ENCODE measurements around the gene MRPL55. TPM values are rescaled to one million over a fixed set of nuclear protein-coding genes. Genes with fewer than 3 reads are reported as not detected.

Gene MRPL55
- total and polyA plus RNA-seq, 2 of the 13 experiments (the other 11 are each of a cell fraction or from before 2014, with no cell fraction given), result 58.6 to 92.9 TPM

DNA sequence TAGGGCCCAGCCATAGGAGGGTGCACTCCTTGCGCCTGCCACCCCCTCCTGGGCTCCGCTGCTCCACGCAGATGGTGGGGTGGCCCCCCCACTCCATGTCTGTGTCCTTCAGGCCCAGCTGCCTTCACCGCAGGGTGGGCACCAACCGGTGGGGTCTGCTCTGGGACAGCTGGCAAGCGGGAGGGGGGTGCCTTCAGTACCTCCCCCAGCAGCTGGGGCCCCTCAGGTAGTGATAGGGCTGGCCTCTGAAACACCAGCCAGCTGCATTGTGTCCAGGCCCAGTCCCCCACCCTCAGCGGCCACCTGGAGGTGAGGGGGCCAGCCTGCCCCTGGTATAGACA lies 41.0 kb upstream of the MRPL55 start (continued):
- TF ChIP-seq, protein P1, sequence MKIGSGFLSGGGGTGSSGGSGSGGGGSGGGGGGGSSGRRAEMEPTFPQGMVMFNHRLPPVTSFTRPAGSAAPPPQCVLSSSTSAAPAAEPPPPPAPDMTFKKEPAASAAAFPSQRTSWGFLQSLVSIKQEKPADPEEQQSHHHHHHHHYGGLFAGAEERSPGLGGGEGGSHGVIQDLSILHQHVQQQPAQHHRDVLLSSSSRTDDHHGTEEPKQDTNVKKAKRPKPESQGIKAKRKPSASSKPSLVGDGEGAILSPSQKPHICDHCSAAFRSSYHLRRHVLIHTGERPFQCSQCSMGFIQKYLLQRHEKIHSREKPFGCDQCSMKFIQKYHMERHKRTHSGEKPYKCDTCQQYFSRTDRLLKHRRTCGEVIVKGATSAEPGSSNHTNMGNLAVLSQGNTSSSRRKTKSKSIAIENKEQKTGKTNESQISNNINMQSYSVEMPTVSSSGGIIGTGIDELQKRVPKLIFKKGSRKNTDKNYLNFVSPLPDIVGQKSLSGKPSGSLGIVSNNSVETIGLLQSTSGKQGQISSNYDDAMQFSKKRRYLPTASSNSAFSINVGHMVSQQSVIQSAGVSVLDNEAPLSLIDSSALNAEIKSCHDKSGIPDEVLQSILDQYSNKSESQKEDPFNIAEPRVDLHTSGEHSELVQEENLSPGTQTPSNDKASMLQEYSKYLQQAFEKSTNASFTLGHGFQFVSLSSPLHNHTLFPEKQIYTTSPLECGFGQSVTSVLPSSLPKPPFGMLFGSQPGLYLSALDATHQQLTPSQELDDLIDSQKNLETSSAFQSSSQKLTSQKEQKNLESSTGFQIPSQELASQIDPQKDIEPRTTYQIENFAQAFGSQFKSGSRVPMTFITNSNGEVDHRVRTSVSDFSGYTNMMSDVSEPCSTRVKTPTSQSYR (CRISPR knock-in tag; IDR thresholded peaks at IDR 0.05; ENCODE audit: borderline replicate concordance), result no peak
- TF ChIP-seq REPIN1 (CRISPR knock-in tag; IDR thresholded peaks at IDR 0.05; ENCODE audit: borderline replicate concordance, low read depth) (no peak), ZNF530 (CRISPR knock-in tag; IDR thresholded peaks at IDR 0.05; ENCODE audit: low read depth) (no peak), AGO2 (optimal IDR thresholded peaks at IDR 0.05; ENCODE audit: low read depth, low read length) (peak; percentile 81), ZNF501 (CRISPR knock-in tag; IDR thresholded peaks at IDR 0.05) (peak; percentile 66; the same call in 1 of the 2 replicates), PITX1 (CRISPR knock-in tag; IDR thresholded peaks at IDR 0.05) (no peak), ZNF749 (CRISPR knock-in tag; IDR thresholded peaks at IDR 0.05; ENCODE audit: borderline replicate concordance) (0 out of 2 replicates have a peak, but pooled peaks have one; percentile 19), KLF11 (CRISPR knock-in tag; IDR thresholded peaks at IDR 0.05) (0 out of 2 replicates have a peak, but pooled peaks have one; percentile 14), ATM (IDR thresholded peaks at IDR 0.05; ENCODE audit: borderline replicate concordance) (no peak), ZNF382 (CRISPR knock-in tag; IDR thresholded peaks at IDR 0.05; ENCODE audit: borderline replicate concordance) (no peak)
- TF ChIP-seq, protein P2, sequence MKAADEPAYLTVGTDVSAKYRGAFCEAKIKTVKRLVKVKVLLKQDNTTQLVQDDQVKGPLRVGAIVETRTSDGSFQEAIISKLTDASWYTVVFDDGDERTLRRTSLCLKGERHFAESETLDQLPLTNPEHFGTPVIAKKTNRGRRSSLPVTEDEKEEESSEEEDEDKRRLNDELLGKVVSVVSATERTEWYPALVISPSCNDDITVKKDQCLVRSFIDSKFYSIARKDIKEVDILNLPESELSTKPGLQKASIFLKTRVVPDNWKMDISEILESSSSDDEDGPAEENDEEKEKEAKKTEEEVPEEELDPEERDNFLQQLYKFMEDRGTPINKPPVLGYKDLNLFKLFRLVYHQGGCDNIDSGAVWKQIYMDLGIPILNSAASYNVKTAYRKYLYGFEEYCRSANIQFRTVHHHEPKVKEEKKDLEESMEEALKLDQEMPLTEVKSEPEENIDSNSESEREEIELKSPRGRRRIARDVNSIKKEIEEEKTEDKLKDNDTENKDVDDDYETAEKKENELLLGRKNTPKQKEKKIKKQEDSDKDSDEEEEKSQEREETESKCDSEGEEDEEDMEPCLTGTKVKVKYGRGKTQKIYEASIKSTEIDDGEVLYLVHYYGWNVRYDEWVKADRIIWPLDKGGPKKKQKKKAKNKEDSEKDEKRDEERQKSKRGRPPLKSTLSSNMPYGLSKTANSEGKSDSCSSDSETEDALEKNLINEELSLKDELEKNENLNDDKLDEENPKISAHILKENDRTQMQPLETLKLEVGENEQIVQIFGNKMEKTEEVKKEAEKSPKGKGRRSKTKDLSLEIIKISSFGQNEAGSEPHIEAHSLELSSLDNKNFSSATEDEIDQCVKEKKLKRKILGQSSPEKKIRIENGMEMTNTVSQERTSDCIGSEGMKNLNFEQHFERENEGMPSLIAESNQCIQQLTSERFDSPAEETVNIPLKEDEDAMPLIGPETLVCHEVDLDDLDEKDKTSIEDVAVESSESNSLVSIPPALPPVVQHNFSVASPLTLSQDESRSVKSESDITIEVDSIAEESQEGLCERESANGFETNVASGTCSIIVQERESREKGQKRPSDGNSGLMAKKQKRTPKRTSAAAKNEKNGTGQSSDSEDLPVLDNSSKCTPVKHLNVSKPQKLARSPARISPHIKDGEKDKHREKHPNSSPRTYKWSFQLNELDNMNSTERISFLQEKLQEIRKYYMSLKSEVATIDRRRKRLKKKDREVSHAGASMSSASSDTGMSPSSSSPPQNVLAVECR (CRISPR knock-in tag; IDR thresholded peaks at IDR 0.05; ENCODE audit: borderline replicate concordance), result peak; percentile 34; the same call in 1 of the 2 replicates
- TF ChIP-seq, protein P3, sequence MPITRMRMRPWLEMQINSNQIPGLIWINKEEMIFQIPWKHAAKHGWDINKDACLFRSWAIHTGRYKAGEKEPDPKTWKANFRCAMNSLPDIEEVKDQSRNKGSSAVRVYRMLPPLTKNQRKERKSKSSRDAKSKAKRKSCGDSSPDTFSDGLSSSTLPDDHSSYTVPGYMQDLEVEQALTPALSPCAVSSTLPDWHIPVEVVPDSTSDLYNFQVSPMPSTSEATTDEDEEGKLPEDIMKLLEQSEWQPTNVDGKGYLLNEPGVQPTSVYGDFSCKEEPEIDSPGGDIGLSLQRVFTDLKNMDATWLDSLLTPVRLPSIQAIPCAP (CRISPR knock-in tag; IDR thresholded peaks at IDR 0.05; ENCODE audit: low read depth), result no peak
- TF ChIP-seq, protein P4, sequence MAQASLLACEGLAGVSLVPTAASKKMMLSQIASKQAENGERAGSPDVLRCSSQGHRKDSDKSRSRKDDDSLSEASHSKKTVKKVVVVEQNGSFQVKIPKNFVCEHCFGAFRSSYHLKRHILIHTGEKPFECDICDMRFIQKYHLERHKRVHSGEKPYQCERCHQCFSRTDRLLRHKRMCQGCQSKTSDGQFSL (CRISPR knock-in tag; IDR thresholded peaks at IDR 0.05), result peak; percentile 72; the same call in 1 of the 2 replicates
- TF ChIP-seq, protein P5, sequence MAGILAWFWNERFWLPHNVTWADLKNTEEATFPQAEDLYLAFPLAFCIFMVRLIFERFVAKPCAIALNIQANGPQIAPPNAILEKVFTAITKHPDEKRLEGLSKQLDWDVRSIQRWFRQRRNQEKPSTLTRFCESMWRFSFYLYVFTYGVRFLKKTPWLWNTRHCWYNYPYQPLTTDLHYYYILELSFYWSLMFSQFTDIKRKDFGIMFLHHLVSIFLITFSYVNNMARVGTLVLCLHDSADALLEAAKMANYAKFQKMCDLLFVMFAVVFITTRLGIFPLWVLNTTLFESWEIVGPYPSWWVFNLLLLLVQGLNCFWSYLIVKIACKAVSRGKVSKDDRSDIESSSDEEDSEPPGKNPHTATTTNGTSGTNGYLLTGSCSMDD (CRISPR knock-in tag; IDR thresholded peaks at IDR 0.05), result no peak
- TF ChIP-seq, protein P6, sequence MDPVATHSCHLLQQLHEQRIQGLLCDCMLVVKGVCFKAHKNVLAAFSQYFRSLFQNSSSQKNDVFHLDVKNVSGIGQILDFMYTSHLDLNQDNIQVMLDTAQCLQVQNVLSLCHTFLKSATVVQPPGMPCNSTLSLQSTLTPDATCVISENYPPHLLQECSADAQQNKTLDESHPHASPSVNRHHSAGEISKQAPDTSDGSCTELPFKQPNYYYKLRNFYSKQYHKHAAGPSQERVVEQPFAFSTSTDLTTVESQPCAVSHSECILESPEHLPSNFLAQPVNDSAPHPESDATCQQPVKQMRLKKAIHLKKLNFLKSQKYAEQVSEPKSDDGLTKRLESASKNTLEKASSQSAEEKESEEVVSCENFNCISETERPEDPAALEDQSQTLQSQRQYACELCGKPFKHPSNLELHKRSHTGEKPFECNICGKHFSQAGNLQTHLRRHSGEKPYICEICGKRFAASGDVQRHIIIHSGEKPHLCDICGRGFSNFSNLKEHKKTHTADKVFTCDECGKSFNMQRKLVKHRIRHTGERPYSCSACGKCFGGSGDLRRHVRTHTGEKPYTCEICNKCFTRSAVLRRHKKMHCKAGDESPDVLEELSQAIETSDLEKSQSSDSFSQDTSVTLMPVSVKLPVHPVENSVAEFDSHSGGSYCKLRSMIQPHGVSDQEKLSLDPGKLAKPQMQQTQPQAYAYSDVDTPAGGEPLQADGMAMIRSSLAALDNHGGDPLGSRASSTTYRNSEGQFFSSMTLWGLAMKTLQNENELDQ (CRISPR knock-in tag; IDR thresholded peaks at IDR 0.05; ENCODE audit: borderline replicate concordance), result no peak

All from HepG2 (cell line).